ENCODE measurements around the gene ALAS1. TPM values are rescaled to one million over a fixed set of nuclear protein-coding genes. Genes with fewer than 3 reads are reported as not detected.
A peak's percentile ranks its signal among the peaks of the same experiment; 100 is the strongest.

The ALAS1 gene
- total and polyA plus RNA-seq, 2 donors (not counting 1 experiment from before 2014, with no cell fraction given), result 26.1 to 30.2 TPM

DNA sequence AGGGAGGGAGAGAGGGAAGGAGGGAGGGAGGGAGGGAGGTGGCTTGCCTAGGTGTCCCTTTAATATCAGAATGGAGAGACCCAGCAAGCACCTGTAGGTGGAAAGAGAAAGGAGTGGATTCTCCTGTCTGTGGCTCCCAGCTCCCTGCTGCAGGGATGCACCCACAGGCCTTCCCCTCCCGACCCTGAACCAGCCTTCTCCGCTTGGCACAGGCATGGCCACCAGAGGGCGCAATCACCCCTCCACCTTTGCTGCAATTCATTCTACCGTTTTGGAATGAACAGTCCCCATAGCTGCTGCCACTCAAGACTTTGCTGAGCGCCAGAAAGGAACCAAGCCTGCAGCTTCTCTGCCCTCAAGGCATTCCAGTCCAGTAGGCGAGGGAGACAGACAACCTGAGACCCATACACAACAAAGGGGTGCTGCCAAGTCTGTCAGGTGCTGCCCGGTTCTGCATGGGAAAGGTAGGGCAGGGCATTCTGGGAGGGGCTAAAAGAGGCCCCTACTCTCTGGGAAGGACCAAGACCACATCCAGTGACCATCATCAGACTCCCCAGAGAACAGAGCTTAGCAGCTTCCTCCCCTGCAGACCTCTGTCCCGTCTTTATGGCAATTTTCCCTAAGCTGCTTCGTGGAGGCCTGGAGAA is 22.5 kb downstream of the ALAS1 start:
- Histone ChIP-seq H3K4me2 (replicated peaks; ENCODE audit: low read depth, low read length, poor library complexity, severe bottlenecking) (peak overlapping the region; percentile 44), H2AFZ (ENCODE audit: insufficient read depth, low read depth, low read length, poor library complexity, severe bottlenecking) (no peak overlapping the region), H4K20me1 (ENCODE audit: control insufficient read depth, insufficient read depth, low read length, poor library complexity, severe bottlenecking) (peaks cover 34% of the 10 kb centered on the region), H3K9me3 (ENCODE audit: control extremely low read depth in 1 of 3, control insufficient read depth in 2 of 3, insufficient read depth in 1 of 3, low read length in 2 of 3) (no peaks in the 10 kb centered on the region), H3K79me2 (ENCODE audit: control insufficient read depth, insufficient read depth, low read length) (peaks cover 69% of the 10 kb centered on the region), H3K27ac (ENCODE audit: low read length in 2 of 2) (no peak overlapping the region), H3K9ac (ENCODE audit: low read length) (no peak overlapping the region), H3K4me1 (ENCODE audit: control insufficient read depth in 2 of 2, insufficient read depth in 2 of 2, low read length in 2 of 2) (peaks cover 64 to 90% of the 10 kb centered on the region in 2 donors), H3K36me3 (replicated peaks in 1 of 2; ENCODE audit: control extremely low read depth in 1 of 2, control insufficient read depth in 1 of 2, extremely low read depth in 1 of 2, insufficient read depth in 2 of 2, low read length in 1 of 2) (peaks cover 1 to 57% of the 10 kb centered on the region in 2 experiments), H3K27me3 (replicated peaks in 1 of 4; ENCODE audit: control extremely low read depth in 1 of 4, control insufficient read depth in 3 of 4, insufficient read depth in 4 of 4, low read length in 3 of 4) (no peaks in the 10 kb centered on the region), H3K4me3 (ENCODE audit: control extremely low read depth in 1 of 5, extremely low read depth in 1 of 5, insufficient read depth in 1 of 5, low read depth in 2 of 5, low read length in 4 of 5) (no peak overlapping the region)
- Mint-ChIP-seq H3K27ac (peak overlapping the region; percentile 86), H3K4me3 (peak overlapping the region; percentile 66), H3K4me1 (peaks cover 78% of the 10 kb centered on the region), H3K9me3 (ENCODE audit: insufficient read depth) (no peaks in the 10 kb centered on the region), H3K27me3 (no peaks in the 10 kb centered on the region)
- CTCF ChIA-PET, result interaction anchor here (0.5 to 12.3 kb wide), 29 partner anchors 9 to 228 kb away, joined by 3 to 265 read pairs (median 5); partner anchors contain the start of genes ALAS1, GLYCTK, PPM1M and SEMA3G
- DNase-seq (peak; percentile 85), ATAC-seq (ENCODE audit: low read depth) (peak; percentile 59)
- 18% methylated on average over 7 of the region's 9 CpGs for WGBS (ENCODE audit: insufficient coverage)
- TF ChIP-seq, protein P1, sequence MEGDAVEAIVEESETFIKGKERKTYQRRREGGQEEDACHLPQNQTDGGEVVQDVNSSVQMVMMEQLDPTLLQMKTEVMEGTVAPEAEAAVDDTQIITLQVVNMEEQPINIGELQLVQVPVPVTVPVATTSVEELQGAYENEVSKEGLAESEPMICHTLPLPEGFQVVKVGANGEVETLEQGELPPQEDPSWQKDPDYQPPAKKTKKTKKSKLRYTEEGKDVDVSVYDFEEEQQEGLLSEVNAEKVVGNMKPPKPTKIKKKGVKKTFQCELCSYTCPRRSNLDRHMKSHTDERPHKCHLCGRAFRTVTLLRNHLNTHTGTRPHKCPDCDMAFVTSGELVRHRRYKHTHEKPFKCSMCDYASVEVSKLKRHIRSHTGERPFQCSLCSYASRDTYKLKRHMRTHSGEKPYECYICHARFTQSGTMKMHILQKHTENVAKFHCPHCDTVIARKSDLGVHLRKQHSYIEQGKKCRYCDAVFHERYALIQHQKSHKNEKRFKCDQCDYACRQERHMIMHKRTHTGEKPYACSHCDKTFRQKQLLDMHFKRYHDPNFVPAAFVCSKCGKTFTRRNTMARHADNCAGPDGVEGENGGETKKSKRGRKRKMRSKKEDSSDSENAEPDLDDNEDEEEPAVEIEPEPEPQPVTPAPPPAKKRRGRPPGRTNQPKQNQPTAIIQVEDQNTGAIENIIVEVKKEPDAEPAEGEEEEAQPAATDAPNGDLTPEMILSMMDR (IDR thresholded peaks at IDR 0.05), result peak; percentile 83
- TF ChIP-seq EZH2 (IDR thresholded peaks at IDR 0.05; ENCODE audit: borderline replicate concordance, insufficient read depth, low read depth, low read length, poor library complexity, severe bottlenecking), result no peak
- POLR2A ChIA-PET, result interaction anchor here (0.8 to 1.9 kb wide), 7 partner anchors 10 to 67 kb away, joined by 3 to 17 read pairs (median 4); partner anchors contain the start of genes GLYCTK, TWF2 and WDR82
- intact Hi-C loops (cut with micrococcal nuclease), result loop anchor here (1.0 to 10.0 kb wide), 4 partner anchors 11 to 226 kb away; partner anchors contain the start of gene DUSP7

GRCh38 chr3:52221141-52221562 is 23.2 kb downstream of the ALAS1 start:
- TF ChIP-seq EZH2 (IDR thresholded peaks at IDR 0.05; ENCODE audit: borderline replicate concordance, insufficient read depth, low read depth, low read length, poor library complexity, severe bottlenecking), result no peak
- TF ChIP-seq, protein P1 (IDR thresholded peaks at IDR 0.05), result no peak
- H3K4me2 ChIP-seq (replicated peaks; ENCODE audit: low read depth, low read length, poor library complexity, severe bottlenecking), result peak overlapping the region; percentile 44
- ATAC-seq (ENCODE audit: low read depth) (no peak), DNase-seq (no peak)
- H4K20me1 ChIP-seq (ENCODE audit: control insufficient read depth, insufficient read depth, low read length, poor library complexity, severe bottlenecking), result peaks cover 34% of the 10 kb centered on the region
- no peaks in the 10 kb centered on the region for H3K27me3 Mint-ChIP-seq
- no peak overlapping the region for H3K9ac ChIP-seq (ENCODE audit: low read length)
- no peak overlapping the region for H3K27ac ChIP-seq (ENCODE audit: low read length in 2 of 2)
- 97% methylated on average over 27 of the region's 27 CpGs for WGBS (ENCODE audit: insufficient coverage)
- H3K9me3 Mint-ChIP-seq (ENCODE audit: insufficient read depth), result no peaks in the 10 kb centered on the region
- peaks cover 1 to 51% of the 10 kb centered on the region in 2 experiments for H3K36me3 ChIP-seq (replicated peaks in 1 of 2; ENCODE audit: control extremely low read depth in 1 of 2, control insufficient read depth in 1 of 2, extremely low read depth in 1 of 2, insufficient read depth in 2 of 2, low read length in 1 of 2)
- no peaks in the 10 kb centered on the region for H3K27me3 ChIP-seq (replicated peaks in 1 of 4; ENCODE audit: control extremely low read depth in 1 of 4, control insufficient read depth in 3 of 4, insufficient read depth in 4 of 4, low read length in 3 of 4)
- ChIA-PET CTCF (interaction anchor here (0.8 to 12.3 kb wide), 26 partner anchors 10 to 227 kb away, joined by 3 to 265 read pairs (median 6); partner anchors contain the start of genes ALAS1, GLYCTK, PPM1M and SEMA3G), POLR2A (interaction anchor here (0.9 to 1.8 kb wide), 5 partner anchors 10 to 67 kb away, joined by 3 to 9 read pairs (median 4); partner anchors contain the start of genes GLYCTK and WDR82)
- H3K4me3 ChIP-seq (ENCODE audit: control extremely low read depth in 1 of 5, extremely low read depth in 1 of 5, insufficient read depth in 1 of 5, low read depth in 2 of 5, low read length in 4 of 5), result no peak overlapping the region
- H3K9me3 ChIP-seq (ENCODE audit: control extremely low read depth in 1 of 3, control insufficient read depth in 2 of 3, insufficient read depth in 1 of 3, low read length in 2 of 3), result no peaks in the 10 kb centered on the region
- H3K4me1 Mint-ChIP-seq, result peaks cover 84% of the 10 kb centered on the region
- H3K4me3 Mint-ChIP-seq, result no peak overlapping the region
- H2AFZ ChIP-seq (ENCODE audit: insufficient read depth, low read depth, low read length, poor library complexity, severe bottlenecking), result no peak overlapping the region
- intact Hi-C loops (cut with micrococcal nuclease), result loop anchor here (2.0 to 10.0 kb wide), 2 partner anchors 166 to 226 kb away; partner anchors contain the start of gene DUSP7
- peaks cover 69% of the 10 kb centered on the region for H3K79me2 ChIP-seq (ENCODE audit: control insufficient read depth, insufficient read depth, low read length)
- H3K27ac Mint-ChIP-seq, result peak overlapping the region; percentile 86
- peaks cover 69 to 96% of the 10 kb centered on the region in 2 donors for H3K4me1 ChIP-seq (ENCODE audit: control insufficient read depth in 2 of 2, insufficient read depth in 2 of 2, low read length in 2 of 2)

Data from B cell (primary cell).